Measurements from ENCODE around the gene LAG3.

The LAG3 gene

GRCh38 chr12:6818645-6819044 is 46.3 kb downstream of the LAG3 start:
- no peaks in the 10 kb centered on the region for H3K27me3 ChIP-seq (replicated peaks)
- no peak overlapping the region for H3K4me3 ChIP-seq (ENCODE audit: low read depth, low read length)
- TF ChIP-seq, protein P1, sequence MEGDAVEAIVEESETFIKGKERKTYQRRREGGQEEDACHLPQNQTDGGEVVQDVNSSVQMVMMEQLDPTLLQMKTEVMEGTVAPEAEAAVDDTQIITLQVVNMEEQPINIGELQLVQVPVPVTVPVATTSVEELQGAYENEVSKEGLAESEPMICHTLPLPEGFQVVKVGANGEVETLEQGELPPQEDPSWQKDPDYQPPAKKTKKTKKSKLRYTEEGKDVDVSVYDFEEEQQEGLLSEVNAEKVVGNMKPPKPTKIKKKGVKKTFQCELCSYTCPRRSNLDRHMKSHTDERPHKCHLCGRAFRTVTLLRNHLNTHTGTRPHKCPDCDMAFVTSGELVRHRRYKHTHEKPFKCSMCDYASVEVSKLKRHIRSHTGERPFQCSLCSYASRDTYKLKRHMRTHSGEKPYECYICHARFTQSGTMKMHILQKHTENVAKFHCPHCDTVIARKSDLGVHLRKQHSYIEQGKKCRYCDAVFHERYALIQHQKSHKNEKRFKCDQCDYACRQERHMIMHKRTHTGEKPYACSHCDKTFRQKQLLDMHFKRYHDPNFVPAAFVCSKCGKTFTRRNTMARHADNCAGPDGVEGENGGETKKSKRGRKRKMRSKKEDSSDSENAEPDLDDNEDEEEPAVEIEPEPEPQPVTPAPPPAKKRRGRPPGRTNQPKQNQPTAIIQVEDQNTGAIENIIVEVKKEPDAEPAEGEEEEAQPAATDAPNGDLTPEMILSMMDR (IDR thresholded peaks at IDR 0.05; ENCODE audit: low read depth, low read length, missing control alignments): no peak

DNA sequence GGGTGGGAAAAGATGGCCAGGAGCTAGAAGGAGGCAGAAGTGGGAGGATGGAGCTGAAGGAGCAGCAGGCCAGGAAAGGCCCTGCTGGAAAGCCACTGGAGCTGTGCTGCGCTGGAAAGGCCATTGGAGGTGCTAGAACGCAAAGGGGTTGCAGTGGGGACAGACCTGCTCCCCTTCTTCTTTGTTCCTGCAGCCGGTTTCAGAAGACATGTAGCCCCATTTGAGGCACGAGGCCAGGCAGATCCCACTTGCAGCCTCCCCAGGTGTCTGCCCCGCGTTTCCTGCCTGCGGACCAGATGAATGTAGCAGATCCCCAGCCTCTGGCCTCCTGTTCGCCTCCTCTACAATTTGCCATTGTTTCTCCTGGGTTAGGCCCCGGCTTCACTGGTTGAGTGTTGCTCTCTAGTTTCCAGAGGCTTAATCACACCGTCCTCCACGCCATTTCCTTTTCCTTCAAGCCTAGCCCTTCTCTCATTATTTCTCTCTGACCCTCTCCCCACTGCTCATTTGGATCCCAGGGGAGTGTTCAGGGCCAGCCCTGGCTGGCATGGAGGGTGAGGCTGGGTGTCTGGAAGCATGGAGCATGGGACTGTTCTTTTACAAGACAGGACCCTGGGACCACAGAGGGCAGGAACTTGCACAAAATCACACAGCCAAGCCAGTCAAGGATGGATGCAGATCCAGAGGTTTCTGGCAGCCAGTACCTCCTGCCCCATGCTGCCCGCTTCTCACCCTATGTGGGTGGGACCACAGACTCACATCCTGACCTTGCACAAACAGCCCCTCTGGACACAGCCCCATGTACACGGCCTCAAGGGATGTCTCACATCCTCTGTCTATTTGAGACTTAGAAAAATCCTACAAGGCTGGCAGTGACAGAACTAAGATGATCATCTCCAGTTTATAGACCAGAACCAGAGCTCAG is 47.0 kb downstream of the LAG3 start:
- DNase-seq: no peak
- TF ChIP-seq, protein P1 (IDR thresholded peaks at IDR 0.05; ENCODE audit: low read depth, low read length, missing control alignments): no peak
- Histone ChIP-seq H3K27ac (no peak overlapping the region), H3K36me3 (replicated peaks) (no peaks in the 10 kb centered on the region), H3K27me3 (replicated peaks) (no peaks in the 10 kb centered on the region), H3K4me3 (ENCODE audit: low read depth, low read length) (no peak overlapping the region)
- in situ Hi-C loops (cut with HindIII; ENCODE audit: low pct_ligation_motif_present, low sequenced_read_pairs): no loop called here

More at GRCh38 chr12:6818645-6819044, 46.3 kb downstream of the LAG3 start:
- in situ Hi-C loops (cut with HindIII; ENCODE audit: low pct_ligation_motif_present, low sequenced_read_pairs): no loop called here
- no peak for DNase-seq
- no peak overlapping the region for H3K27ac ChIP-seq
- H3K36me3 ChIP-seq (replicated peaks): no peaks in the 10 kb centered on the region

GRCh38 chr12:6820166-6820565 is 47.8 kb downstream of the LAG3 start:
- Histone ChIP-seq H3K36me3 (replicated peaks) (no peaks in the 10 kb centered on the region), H3K4me3 (ENCODE audit: low read depth, low read length) (no peak overlapping the region), H3K27me3 (replicated peaks) (no peaks in the 10 kb centered on the region), H3K27ac (no peak overlapping the region)
- no peak for DNase-seq
- in situ Hi-C loops (cut with HindIII; ENCODE audit: low pct_ligation_motif_present, low sequenced_read_pairs): no loop called here
- TF ChIP-seq, protein P1 (IDR thresholded peaks at IDR 0.05; ENCODE audit: low read depth, low read length, missing control alignments): no peak

- Histone ChIP-seq H3K36me3 (replicated peaks) (no peaks in the 10 kb centered on the region), H3K4me3 (ENCODE audit: low read depth, low read length) (peak within 1 kb of the TSS; percentile 47), H3K27ac (no peak within 1 kb of the TSS), H3K27me3 (replicated peaks) (no peaks in the 10 kb centered on the region)
- in situ Hi-C loops (cut with HindIII; ENCODE audit: low pct_ligation_motif_present, low sequenced_read_pairs): no loop called here
- peak; percentile 12 for DNase-seq
- TF ChIP-seq, protein P1 (IDR thresholded peaks at IDR 0.05; ENCODE audit: low read depth, low read length, missing control alignments): no peak
Observed at GRCh38 chr12:6821591-6822425, 49.5 kb downstream of the LAG3 start, which contains the start of gene GPR162. TSS of gene GPR162 (plus strand) at chr12:6821821. CDS start at chr12:6823899, 2,078 bp downstream.

DNA sequence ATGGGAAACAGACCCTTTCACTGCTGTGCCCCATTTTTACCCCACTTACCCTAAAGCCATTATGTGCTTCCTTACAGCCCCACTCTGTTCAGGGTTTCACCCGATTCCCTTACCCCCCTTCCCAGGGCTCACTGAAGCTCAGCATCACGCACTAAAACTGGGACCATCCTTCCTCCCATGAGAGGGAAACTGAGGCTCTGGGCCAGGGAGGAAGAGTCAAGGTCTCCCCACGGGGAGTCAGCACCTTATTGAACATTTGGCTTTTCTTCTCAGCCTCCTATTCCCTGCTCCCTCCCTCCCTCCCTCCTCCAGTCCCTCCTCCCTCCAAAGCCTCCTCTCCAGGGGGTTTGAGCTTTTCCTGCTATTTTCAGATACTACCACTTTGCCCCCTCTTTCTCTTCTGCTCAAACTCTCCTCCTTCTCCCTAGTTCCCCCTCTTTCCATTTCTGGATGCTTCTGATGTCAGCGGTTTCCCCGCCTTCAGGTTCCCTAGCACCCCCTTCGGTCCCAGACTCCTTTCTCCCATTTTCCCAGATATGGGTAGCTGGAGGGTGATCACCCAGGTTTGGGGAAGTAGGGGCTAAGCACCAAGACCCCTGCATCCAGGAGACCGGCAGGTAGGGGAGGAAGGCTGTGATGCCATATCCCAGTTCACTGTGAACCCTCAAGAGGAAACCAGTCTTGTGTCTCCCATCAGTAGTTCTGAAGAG is 50.3 kb downstream of the LAG3 start:
- TF ChIP-seq, protein P1 (IDR thresholded peaks at IDR 0.05; ENCODE audit: low read depth, low read length, missing control alignments): no peak
- H3K27me3 ChIP-seq (replicated peaks): no peaks in the 10 kb centered on the region
- H3K27ac ChIP-seq: no peak overlapping the region
- no peak for DNase-seq
- in situ Hi-C loops (cut with HindIII; ENCODE audit: low pct_ligation_motif_present, low sequenced_read_pairs): no loop called here
- no peak overlapping the region for H3K4me3 ChIP-seq (ENCODE audit: low read depth, low read length)
- no peaks in the 10 kb centered on the region for H3K36me3 ChIP-seq (replicated peaks)
